NCI-H510A treated with DMSO at 0.1 percent for 48 hours (cell line): ENCODE results near the gene BOD1L1.

ENCODE experiments used
- DNase-seq: peaks from one replicate; lab custom pipeline; 2025; lab: John Stamatoyannopoulos, UW

Gene BOD1L1

DNA sequence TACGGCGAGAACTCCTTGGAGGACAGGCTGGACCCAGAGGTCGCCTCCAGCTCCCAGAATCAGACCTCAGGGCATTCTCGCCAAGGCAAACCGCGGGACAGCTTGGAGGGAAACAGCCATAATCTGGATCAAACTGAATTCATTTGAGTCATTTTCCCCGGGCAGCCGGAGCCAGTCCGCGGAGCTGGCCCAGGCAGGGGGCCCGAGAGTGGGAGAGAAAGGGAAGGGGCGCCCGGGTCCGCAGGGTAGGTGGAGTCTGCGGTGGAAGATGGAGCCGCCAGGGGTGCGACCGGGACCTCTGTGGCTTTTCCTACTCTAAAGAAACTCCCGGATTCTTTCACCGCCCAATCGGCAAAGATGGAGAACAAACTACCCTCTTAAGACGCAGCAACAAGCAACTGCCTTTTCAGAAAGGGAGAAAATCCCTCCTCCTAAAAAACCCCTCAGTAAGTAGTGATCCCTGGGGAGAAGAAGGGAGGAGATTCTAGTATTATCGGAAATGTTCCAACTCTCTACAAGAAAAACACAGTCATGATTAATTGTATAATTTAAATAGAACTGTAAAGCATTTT is 88.4 kb downstream of the BOD1L1 start:
- no peak for DNase-seq

- no peak for DNase-seq
These were observed 89.0 kb downstream of the BOD1L1 start for GRCh38 chr4:13538427-13538973.

DNA sequence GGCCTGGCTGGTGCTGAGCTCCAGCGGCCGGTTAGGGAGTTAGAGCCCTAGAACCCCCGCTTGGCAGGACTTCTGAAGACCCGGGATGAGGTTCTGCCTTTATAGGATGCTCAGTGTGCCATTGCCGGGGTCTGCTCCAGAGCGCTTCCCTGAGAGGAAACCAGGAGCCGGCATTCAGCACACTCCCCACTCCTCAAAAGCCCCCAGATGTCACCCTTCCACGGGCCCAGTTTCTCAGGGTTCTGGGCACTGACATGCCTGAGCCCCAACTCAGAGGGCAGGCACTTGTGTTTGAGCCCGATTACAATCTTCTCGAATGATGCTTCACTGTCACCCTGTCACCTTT is 89.7 kb downstream of the BOD1L1 start:
- no peak for DNase-seq

GRCh38 chr4:13537011-13537831 is 90.3 kb downstream of the BOD1L1 start:
- no peak for DNase-seq

GRCh38 chr4:13536607-13537006 is 90.9 kb downstream of the BOD1L1 start:
- no peak for DNase-seq

DNA sequence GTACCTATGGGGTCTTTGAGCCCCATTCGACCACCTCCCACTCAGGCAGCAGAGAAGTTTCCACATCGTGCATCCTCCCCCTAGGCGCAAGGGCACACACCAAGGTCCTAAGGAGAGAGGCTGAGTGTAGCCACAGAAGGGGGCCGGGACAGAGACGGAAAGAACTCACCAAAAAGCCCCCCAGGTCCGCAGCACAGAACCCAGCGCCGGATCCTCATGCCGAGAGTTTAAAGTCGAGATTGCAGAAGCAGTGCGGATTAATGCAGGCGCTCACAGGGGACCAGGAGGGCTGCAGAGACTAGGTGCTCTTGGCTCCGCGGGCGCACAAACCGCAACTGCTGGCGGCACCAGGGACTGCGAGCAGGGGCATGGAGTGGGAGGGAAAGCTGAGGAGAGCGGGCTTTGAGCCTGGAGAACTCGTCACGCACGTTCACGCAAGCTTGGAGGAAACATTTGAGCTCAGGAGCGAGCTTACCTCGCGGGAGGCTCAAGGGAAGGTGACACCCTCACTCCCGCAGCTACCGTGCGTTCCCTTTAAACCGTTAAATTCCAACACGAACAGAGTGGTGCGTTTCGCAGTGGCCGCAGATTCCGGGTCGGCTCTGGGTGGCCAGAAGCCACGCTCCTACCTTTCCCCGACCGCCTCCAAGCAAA is 91.7 kb downstream of the BOD1L1 start:
- DNase-seq, result no peak

GRCh38 chr4:13535118-13535517 is 92.4 kb downstream of the BOD1L1 start:
- DNase-seq, result no peak

GRCh38 chr4:13534344-13535063 is 93.0 kb downstream of the BOD1L1 start:
- no peak for DNase-seq

GRCh38 chr4:13533670-13534343 is 93.7 kb downstream of the BOD1L1 start:
- no peak for DNase-seq

GRCh38 chr4:13531625-13531998 is 95.9 kb downstream of the BOD1L1 start:
- DNase-seq, result no peak

DNA sequence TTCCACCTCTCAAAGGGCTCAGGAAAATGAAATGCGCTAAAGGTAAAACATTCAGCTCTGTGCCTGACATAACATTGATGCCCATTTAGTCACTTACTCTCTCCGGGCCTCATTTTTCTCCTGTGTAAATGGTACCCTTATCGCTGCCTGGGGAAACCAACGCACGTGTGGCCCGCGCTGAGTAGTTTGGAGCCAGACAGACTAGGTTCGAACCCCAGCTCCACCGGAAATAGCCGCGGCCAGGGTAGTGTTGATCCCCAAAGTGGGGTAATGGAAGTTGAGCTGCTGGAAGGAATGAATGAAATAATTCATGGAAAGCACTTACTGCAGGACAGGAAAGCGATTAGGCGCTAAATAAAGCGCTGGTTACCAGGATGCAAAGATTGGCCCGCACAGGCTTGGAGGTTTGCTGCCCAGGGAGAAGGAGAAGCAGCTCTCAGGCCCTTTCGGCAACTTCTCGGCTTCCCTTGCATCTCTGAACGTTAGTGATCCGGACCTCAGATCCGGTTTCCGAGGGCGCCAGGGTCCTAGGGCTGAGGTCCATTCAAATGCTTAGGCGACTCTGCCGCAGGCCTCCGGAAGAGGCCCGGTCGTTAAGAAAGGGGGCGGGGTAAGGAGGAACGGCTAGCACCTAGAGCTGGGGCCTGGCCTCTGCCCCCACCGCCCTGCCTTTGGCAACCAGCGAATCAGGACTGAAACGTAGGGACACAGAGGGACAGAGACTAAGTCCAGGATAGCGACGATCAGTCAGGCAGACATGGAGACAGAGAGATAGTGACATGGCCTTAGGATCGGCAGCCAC is 96.5 kb downstream of the BOD1L1 start:
- DNase-seq, result no peak

- DNase-seq, result no peak
These were observed 98.2 kb downstream of the BOD1L1 start for GRCh38 chr4:13529128-13529919.

DNA sequence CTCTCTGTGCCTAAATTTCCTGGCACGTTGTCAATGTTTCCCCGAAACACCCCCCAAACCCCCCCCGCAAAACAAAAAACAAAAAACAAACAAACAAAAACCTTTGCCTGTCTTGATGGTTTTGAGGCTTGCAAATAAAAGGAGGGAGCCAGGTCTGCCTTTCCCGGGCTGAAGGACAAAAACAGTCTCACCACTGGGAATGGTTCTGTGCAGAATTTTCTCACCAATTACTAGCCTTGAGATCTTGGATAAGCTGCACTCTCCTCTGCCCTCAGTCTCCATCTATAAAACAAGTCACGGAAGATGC is 98.8 kb downstream of the BOD1L1 start:
- DNase-seq, result no peak

- DNase-seq, result no peak
These were observed 99.3 kb downstream of the BOD1L1 start for GRCh38 chr4:13527981-13528820.

DNA sequence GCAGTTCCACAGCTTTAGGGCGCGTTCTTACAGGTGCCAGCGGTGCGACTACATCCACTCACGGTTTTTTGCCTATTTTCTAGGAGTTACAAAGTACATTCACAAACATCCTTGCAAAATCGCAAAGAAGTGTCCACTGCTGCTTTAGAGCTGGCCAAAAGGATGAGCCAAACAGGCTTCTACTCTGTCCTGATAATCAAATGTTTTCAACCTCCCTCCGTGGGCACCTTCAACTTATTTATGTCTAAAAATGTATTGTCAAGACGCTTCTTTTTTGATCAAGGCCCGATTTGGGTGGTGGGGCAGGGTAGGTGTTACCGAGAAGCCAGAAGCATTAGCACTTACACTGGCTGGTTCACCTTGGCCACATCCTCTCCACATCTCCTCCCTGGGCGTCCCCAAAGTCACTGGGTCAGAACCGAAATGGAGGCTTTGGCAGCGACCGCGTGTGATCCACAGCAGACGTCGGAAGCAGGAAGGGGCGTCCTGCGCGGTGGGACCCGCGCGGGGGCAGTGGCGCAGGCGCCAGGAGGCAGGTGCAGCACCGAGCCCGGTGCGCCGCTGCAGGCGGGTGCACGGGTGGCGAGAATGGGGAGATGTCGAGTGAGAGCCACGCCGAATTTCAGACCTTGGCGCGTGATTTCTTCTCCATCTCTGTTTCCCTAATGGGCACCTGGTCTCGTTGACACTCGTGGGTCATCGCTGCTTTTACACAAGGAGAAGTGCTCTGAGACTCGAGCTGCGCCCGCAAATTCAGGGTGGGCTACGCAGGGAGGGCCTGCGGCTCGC is 100.1 kb downstream of the BOD1L1 start:
- DNase-seq, result no peak

DNA sequence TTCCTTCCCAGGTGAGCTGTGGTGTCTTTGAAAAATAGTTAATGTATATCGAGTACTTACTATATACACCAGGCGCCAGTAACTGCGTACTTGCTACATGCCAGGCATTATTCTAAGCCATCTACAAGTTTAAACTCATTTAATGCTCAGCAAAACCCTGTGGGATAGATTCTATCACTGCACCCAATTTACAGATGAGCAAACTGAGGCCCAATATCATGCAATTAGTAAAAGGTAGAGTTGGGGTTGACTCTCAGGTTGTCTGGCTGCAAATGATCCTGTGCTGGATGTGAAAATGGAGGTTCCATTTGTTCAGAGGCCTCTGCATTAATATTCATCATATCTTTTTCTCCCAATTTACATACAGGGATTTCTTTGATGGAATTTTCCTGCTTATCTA is 100.9 kb downstream of the BOD1L1 start:
- DNase-seq, result no peak

GRCh38 chr4:13525606-13526281 is 101.8 kb downstream of the BOD1L1 start:
- DNase-seq, result no peak
